Fibroblast of pulmonary artery (primary cell): Measurements from ENCODE around the gene PABPN1L.

Source experiments
- DNase-seq: peaks from one replicate; pipeline ENCODE4 v3.0.0-alpha.2; 2010; ENCODE audit warnings: low read depth
- H3K4me3 ChIP-seq: replicated peaks from 2 replicates; pipeline ENCODE4 v1.5.1; 2011; ENCODE audit warnings: low read depth, mild to moderate bottlenecking, control low read depth, low read length, moderate library complexity
- TF ChIP-seq, protein P1 (sequence below): IDR thresholded peaks from 2 replicates; pipeline ENCODE4 v1.5.1; 2011; ENCODE audit warnings: mild to moderate bottlenecking, control low read depth, low read length, inconsistent platforms; ENCODE audit errors: missing control alignments

PABPN1L gene

DNA sequence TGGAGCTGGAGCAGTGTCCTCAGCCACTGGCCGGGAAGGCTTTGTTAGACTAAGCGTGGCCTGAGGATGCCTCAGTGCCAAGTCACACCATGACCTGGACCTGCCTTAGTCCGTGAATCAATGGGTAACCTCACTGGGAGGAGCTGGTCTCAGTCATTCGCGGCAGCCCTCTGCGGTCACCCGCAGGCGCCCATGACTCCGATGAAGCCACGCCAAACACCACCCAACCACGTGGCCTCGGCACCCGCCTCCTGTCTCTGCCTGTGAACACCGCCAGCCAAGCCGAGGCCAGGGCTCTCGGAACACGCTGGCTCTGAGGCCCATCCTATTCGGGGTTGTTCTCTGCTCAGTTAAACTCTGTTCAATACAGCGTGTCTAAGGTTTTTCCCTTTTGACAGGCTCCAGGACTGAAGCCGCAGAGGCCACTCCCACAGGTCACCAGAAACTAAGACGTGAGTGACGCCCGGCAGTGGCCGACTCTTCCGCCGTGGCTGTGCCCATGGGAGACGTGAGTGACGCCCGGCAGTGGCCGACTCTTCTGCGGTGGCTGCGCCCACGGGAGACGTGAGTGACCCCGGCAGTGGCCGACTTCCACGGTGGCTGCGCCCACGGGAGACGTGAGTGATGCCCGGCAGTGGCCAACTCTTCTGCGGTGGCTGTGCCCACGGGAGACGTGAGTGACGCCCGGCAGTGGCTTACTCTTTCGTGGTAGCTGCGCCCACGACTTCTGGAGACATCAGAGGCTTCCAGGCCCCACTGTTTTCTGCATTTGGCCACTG lies 16.8 kb upstream of the PABPN1L start:
- TF ChIP-seq, protein P1, sequence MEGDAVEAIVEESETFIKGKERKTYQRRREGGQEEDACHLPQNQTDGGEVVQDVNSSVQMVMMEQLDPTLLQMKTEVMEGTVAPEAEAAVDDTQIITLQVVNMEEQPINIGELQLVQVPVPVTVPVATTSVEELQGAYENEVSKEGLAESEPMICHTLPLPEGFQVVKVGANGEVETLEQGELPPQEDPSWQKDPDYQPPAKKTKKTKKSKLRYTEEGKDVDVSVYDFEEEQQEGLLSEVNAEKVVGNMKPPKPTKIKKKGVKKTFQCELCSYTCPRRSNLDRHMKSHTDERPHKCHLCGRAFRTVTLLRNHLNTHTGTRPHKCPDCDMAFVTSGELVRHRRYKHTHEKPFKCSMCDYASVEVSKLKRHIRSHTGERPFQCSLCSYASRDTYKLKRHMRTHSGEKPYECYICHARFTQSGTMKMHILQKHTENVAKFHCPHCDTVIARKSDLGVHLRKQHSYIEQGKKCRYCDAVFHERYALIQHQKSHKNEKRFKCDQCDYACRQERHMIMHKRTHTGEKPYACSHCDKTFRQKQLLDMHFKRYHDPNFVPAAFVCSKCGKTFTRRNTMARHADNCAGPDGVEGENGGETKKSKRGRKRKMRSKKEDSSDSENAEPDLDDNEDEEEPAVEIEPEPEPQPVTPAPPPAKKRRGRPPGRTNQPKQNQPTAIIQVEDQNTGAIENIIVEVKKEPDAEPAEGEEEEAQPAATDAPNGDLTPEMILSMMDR = no peak
- DNase-seq = no peak

DNA sequence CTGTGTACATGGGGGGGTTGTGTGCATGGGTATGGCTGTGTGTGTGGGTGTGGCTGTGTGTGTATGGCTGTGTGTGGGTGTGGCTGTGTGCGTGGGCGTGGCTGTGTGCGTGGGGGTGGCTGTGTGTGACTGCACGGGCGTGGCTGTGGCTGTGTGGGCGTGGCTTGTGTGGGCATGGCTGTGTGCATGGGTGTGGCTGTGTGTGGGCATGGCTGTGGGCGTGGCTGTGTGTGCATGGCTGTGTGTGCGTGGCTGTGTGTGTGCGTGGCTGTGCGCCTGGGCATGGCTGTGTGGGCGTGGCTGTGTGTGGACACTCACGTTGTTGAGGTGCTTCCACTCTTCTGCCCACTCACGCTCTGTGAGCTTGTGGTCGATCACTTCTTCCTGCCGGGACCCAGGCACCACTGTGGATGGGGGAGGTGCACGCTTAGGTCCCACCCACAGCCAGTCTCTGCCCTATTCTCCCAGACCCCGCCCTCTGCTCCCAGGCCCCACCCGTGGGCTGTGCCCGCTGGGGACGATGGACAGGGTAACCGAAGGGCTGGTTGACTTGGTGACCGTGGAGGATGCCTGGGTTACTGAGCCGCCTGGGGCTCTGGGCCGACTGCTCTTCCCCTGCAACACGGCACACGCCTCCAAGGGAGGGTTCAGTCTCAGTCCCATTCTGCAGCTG lies 16.0 kb upstream of the PABPN1L start:
- H3K4me3 ChIP-seq = no peak overlapping the region
- no peak for DNase-seq
- TF ChIP-seq, protein P1 = no peak

More for the DNA sequence above, 16.8 kb upstream of the PABPN1L start:
- no peak overlapping the region for H3K4me3 ChIP-seq

- no peak overlapping the region for H3K4me3 ChIP-seq
- no peak for DNase-seq
- TF ChIP-seq, protein P1 = no peak
These were observed 15.4 kb upstream of the PABPN1L start for GRCh38 chr16:88881675-88882357.

GRCh38 chr16:88881007-88881615 lies 14.7 kb upstream of the PABPN1L start:
- DNase-seq = no peak
- TF ChIP-seq, protein P1 = no peak
- H3K4me3 ChIP-seq = no peak overlapping the region

DNA sequence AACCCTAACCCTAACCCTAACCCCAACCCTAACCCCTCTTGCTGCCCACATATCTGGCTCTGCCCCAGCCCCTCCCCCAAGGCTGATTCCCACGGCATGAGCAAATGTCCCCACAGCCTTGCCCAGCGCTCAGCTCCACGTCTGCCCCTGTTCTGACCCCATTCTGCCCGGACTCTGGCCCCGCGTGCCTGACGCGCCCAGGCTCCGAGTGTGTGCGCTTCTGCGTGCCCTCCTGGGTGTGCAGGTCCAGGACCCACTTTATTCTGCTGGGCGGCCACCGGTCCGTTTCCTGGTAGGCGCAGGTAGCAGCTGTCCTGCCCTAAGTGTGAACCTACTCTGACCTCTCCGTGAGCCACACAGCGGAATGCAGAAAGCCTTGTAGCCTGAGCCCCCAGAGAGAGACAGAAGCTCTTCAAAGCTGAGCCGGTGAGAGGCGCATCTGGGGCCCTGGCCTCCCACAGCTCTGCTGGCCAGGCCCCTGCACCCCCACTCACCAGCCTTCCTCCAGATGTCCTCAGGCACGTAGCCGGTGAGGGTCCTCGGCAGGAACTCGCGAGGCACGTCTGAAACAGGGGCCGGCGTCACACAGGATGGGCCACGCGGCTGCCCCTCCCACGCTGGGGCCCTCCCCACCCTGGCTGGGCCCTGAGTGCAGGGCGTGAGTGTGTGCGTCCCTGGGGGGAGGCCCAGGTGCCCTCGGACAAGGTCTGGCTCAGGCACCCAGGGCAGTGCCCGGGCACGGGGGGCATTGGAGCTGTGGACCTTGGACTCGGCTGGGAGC lies 14.0 kb upstream of the PABPN1L start:
- no peak overlapping the region for H3K4me3 ChIP-seq
- no peak for DNase-seq
- TF ChIP-seq, protein P1 = no peak

GRCh38 chr16:88879788-88880055 lies 13.3 kb upstream of the PABPN1L start:
- H3K4me3 ChIP-seq = no peak overlapping the region
- TF ChIP-seq, protein P1 = no peak
- DNase-seq = no peak
